Neural progenitor cell (in vitro differentiated cells): Measurements from ENCODE around the gene RAPGEF2. TPM values are rescaled to one million over a fixed set of nuclear protein-coding genes. Genes with fewer than 3 reads are reported as not detected.

Source experiments
- DNase-seq: peaks from one replicate; pipeline ENCODE4 v3.0.0-alpha.2; 2016; ENCODE audit warnings: low spot score
- H2AFZ ChIP-seq: fragments of 200-600 bp; sonication (generic); replicated peaks from 2 replicates; pipeline ENCODE4 v1.6.1; 2016; ENCODE audit warnings: antibody characterized with exemption
- H3F3A ChIP-seq: fragments of 200-600 bp; sonication (generic); 2 replicates; pipeline ENCODE4 v1.6.1; 2016; ENCODE audit warnings: antibody characterized with exemption, low read depth
- H3K27ac ChIP-seq: fragments of 200-600 bp; sonication (generic); 2 replicates; pipeline ENCODE4 v1.5.1; 2016; ENCODE audit warnings: mild to moderate bottlenecking
- H3K27me3 ChIP-seq: fragments of 200-600 bp; sonication (generic); 2 replicates; pipeline ENCODE4 v1.6.1; 2016; ENCODE audit warnings: mild to moderate bottlenecking, moderate library complexity
- H3K36me3 ChIP-seq: fragments of 200-600 bp; sonication (generic); 2 replicates; pipeline ENCODE4 v1.5.1; 2016
- H3K4me1 ChIP-seq: fragments of 200-600 bp; sonication (generic); 2 replicates; pipeline ENCODE4 v1.6.1; 2016; ENCODE audit warnings: mixed run types
- H3K4me2 ChIP-seq: fragments of 200-600 bp; sonication (generic); 2 replicates; pipeline ENCODE4 v1.6.1; 2016
- H3K4me3 ChIP-seq: fragments of 200-600 bp; sonication (generic); 2 replicates; pipeline ENCODE4 v1.5.1; 2016
- H3K79me2 ChIP-seq: fragments of 200-600 bp; sonication (generic); 2 replicates; pipeline ENCODE4 v1.6.1; 2016; ENCODE audit warnings: low read depth
- H3K9ac ChIP-seq: fragments of 200-600 bp; sonication (generic); 2 replicates; pipeline ENCODE4 v1.6.1; 2016
- H3K9me3 ChIP-seq: fragments of 200-600 bp; sonication (generic); 2 replicates; pipeline ENCODE4 v1.5.1; 2016; ENCODE audit warnings: low read depth
- H4K20me1 ChIP-seq: fragments of 200-600 bp; sonication (generic); 2 replicates; pipeline ENCODE4 v1.6.1; 2016; ENCODE audit warnings: low read depth
- H3K27ac Mint-ChIP-seq: 3 replicates; pipeline ENCODE4 v1.8.0; 2021; ENCODE audit warnings: mixed read lengths
- H3K27me3 Mint-ChIP-seq: 2 replicates; pipeline ENCODE4 v1.8.0; 2022; ENCODE audit warnings: low read depth, mild to moderate bottlenecking, inconsistent platforms, moderate library complexity, mixed read lengths; ENCODE audit not compliant: insufficient read depth
- H3K36me3 Mint-ChIP-seq: 3 replicates; pipeline ENCODE4 v1.8.0; 2021; ENCODE audit warnings: mixed read lengths
- H3K4me1 Mint-ChIP-seq: 3 replicates; pipeline ENCODE4 v1.8.0; 2021; ENCODE audit warnings: mixed read lengths
- H3K4me3 Mint-ChIP-seq: 3 replicates; pipeline ENCODE4 v1.8.0; 2021; ENCODE audit warnings: mild to moderate bottlenecking, moderate library complexity, mixed read lengths
- H3K9me3 Mint-ChIP-seq: 3 replicates; pipeline ENCODE4 v1.8.0; 2020; ENCODE audit warnings: mixed read lengths
- CTCF ChIP-seq: fragments of 200-600 bp; sonication (generic); IDR thresholded peaks from 2 replicates; pipeline ENCODE4 v1.5.1; 2017; ENCODE audit warnings: antibody characterized with exemption, mild to moderate bottlenecking
- EZH2 ChIP-seq: fragments of 200-600 bp; sonication (generic); IDR thresholded peaks from 2 replicates; pipeline ENCODE4 v1.6.1; 2017; ENCODE audit warnings: antibody characterized with exemption, mild to moderate bottlenecking, moderate library complexity
- EZH2phosphoT487 ChIP-seq: fragments of 200-600 bp; sonication (generic); IDR thresholded peaks from 2 replicates; pipeline ENCODE4 v1.6.1; 2017; ENCODE audit warnings: antibody characterized with exemption
- total RNA-seq: library from RNA; depleted of rRNA; stranded (reverse); fragments of >200 nt; gene quantifications from 2 replicates; pipeline ENCODE4 v1.2.3, GENCODE V29; 2015; ENCODE audit warnings: low replicate concordance

Gene RAPGEF2
- total RNA-seq, 1 donor from 2014 or later: 70.4 TPM

- H3K79me2 ChIP-seq: no peaks in the 10 kb centered on the region
- no peak overlapping the region for H2AFZ ChIP-seq
- no peaks in the 10 kb centered on the region for H4K20me1 ChIP-seq
- no peaks in the 10 kb centered on the region for H3K4me1 ChIP-seq
- Mint-ChIP-seq H3K4me3 (no peak overlapping the region), H3K27ac (no peak overlapping the region), H3K9me3 (peaks cover 36% of the 10 kb centered on the region), H3K36me3 (no peaks in the 10 kb centered on the region), H3K4me1 (no peaks in the 10 kb centered on the region), H3K27me3 (peaks cover 6% of the 10 kb centered on the region)
- no peaks in the 10 kb centered on the region for H3F3A ChIP-seq
- DNase-seq: no peak
- H3K4me3 ChIP-seq: no peak overlapping the region
- no peaks in the 10 kb centered on the region for H3K36me3 ChIP-seq
- no peaks in the 10 kb centered on the region for H3K9me3 ChIP-seq
- no peak overlapping the region for H3K27ac ChIP-seq
- H3K9ac ChIP-seq: no peak overlapping the region
- H3K27me3 ChIP-seq: no peaks in the 10 kb centered on the region
- TF ChIP-seq CTCF (no peak), EZH2 (no peak), EZH2phosphoT487 (no peak)
- H3K4me2 ChIP-seq: no peak overlapping the region
These were observed 286.9 kb downstream of the RAPGEF2 start for GRCh38 chr4:159389756-159390155.

GRCh38 chr4:159390648-159391047 is 287.8 kb downstream of the RAPGEF2 start:
- H3K4me3 Mint-ChIP-seq: no peak overlapping the region
- H3K4me2 ChIP-seq: no peak overlapping the region
- no peak overlapping the region for H3K27ac Mint-ChIP-seq
- H3K27me3 ChIP-seq: no peaks in the 10 kb centered on the region
- no peak for DNase-seq
- no peaks in the 10 kb centered on the region for H3K79me2 ChIP-seq
- no peak overlapping the region for H3K4me3 ChIP-seq
- TF ChIP-seq EZH2phosphoT487 (no peak), CTCF (no peak), EZH2 (no peak)
- H4K20me1 ChIP-seq: no peaks in the 10 kb centered on the region
- no peak overlapping the region for H3K27ac ChIP-seq
- H3F3A ChIP-seq: no peaks in the 10 kb centered on the region
- H3K4me1 ChIP-seq: no peaks in the 10 kb centered on the region
- H2AFZ ChIP-seq: no peak overlapping the region
- H3K27me3 Mint-ChIP-seq: peaks cover 6% of the 10 kb centered on the region
- H3K36me3 Mint-ChIP-seq: no peaks in the 10 kb centered on the region
- H3K36me3 ChIP-seq: no peaks in the 10 kb centered on the region
- H3K9ac ChIP-seq: no peak overlapping the region
- H3K9me3 Mint-ChIP-seq: peaks cover 33% of the 10 kb centered on the region
- no peaks in the 10 kb centered on the region for H3K4me1 Mint-ChIP-seq
- no peaks in the 10 kb centered on the region for H3K9me3 ChIP-seq

- no peak overlapping the region for H3K9ac ChIP-seq
These were observed 292.8 kb downstream of the RAPGEF2 start for GRCh38 chr4:159395693-159396092.

More at GRCh38 chr4:159395693-159396092, 292.8 kb downstream of the RAPGEF2 start:
- H3K9me3 Mint-ChIP-seq: peaks cover 13% of the 10 kb centered on the region
- DNase-seq: no peak
- no peaks in the 10 kb centered on the region for H3K36me3 Mint-ChIP-seq
- no peaks in the 10 kb centered on the region for H3K36me3 ChIP-seq
- no peak overlapping the region for H3K27ac ChIP-seq
- no peak overlapping the region for H3K4me3 ChIP-seq
- no peak overlapping the region for H2AFZ ChIP-seq
- no peaks in the 10 kb centered on the region for H3K79me2 ChIP-seq
- peaks cover 2% of the 10 kb centered on the region for H3K27me3 Mint-ChIP-seq
- no peak overlapping the region for H3K4me2 ChIP-seq
- H3K4me1 ChIP-seq: no peaks in the 10 kb centered on the region
- H3K4me1 Mint-ChIP-seq: peaks cover 11% of the 10 kb centered on the region
- no peak overlapping the region for H3K4me3 Mint-ChIP-seq
- TF ChIP-seq CTCF: no peak
- TF ChIP-seq EZH2phosphoT487: no peak
- TF ChIP-seq EZH2: no peak
- no peaks in the 10 kb centered on the region for H3K27me3 ChIP-seq
- no peaks in the 10 kb centered on the region for H3K9me3 ChIP-seq
- no peaks in the 10 kb centered on the region for H4K20me1 ChIP-seq
- H3K27ac Mint-ChIP-seq: no peak overlapping the region
- no peaks in the 10 kb centered on the region for H3F3A ChIP-seq
